ENCODE measurements around the gene ATG16L2.

DNA sequence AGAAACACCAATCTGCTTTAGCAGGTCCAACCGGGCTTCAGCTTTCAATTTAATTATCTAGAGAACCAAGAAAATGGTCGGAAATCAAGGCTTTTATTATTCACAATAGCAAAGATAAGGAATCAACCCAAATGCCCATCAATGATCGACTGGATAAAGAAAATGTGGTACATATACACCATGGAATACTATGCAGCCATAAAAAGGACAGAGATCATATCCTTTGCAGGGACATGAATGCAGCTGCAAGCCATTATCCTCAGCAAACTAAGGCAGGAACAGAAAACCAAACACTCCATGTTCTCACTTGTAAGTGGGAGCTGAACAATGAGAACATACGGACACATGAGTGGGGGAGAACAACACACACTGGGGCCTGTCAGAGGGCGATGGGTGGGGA lies 53.8 kb downstream of the ATG16L2 start:
- TF ChIP-seq POLR2A (IDR thresholded peaks at IDR 0.05; ENCODE audit: low read length) (no peak), GATA1 (IDR thresholded peaks at IDR 0.05; ENCODE audit: low read depth, low read length) (no peak)

Measured in erythroblast (primary cell).